Stimulated activated CD4-positive, alpha-beta T cell treated with anti-CD3 and anti-CD28 coated beads, Interleukin-1b, Interleukin-23, amount 100 ng/mL, for 24 hours (primary cell): Measurements from ENCODE around the gene ADPRS.

ENCODE experiments used
- DNase-seq, 4 experiments: peaks; one replicate each; pipeline ENCODE4 v3.0.0-alpha.2; 2020; ENCODE audit warnings: low read depth in 4 of 4, low spot score in 1 of 4

Gene ADPRS

DNA sequence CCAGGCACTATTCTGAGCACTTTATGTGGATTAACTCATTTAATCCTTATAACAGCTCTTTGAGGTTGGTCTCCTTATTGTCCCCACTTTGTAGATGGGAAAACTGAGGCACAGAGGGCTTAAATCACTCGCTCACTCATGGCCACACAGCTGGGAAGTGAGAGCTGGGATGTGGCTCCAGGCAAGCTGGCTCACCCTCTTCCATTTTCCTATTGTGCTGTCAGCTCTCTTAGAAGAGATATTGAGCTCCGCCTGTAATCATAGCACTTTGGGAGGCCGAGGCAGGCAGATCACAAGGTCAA, 40.2 kb downstream of the ADPRS start:
- DNase-seq: no peak

GRCh38 chr1:36132029-36132428, 43.3 kb downstream of the ADPRS start:
- no peak for DNase-seq

DNA sequence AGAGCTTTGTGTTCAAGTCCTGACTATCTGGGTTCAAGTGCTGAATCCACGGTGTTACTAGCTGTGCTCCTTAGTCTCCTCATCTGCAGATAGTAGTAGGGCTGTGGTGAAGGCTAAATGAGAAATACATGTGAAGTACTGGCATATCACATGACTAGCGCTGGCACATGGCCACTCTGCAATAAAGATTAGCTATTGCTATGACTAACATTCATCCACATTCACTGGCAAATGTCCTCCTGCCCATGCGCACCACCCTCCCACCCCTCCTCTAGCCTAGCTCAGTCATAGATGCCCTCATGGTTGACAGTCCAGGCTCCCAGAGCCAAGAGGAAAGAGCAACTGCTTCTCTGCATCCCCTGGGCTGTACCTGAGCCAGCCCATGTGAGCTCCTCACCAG, 44.8 kb downstream of the ADPRS start:
- no peak for DNase-seq

DNA sequence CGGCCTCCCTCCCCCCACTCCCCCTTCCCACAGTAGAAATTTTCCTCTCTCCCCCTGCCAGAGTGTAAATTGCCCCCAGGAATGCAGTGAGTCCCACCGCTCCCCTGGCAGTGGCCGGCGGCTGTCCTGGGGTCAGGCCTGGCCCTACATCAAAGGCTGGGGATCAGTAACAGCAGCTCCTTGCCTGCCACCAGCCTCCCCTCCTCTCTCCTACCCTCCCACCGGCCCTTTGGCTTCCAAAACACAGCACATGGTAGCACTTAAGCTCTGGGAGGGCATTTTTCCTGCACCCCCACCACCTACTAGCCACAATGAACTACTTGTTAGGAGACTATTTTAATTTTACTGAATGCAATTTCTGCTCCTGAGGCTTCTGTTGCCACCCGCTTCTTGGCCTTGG, 45.3 kb downstream of the ADPRS start:
- no peak for DNase-seq

DNA sequence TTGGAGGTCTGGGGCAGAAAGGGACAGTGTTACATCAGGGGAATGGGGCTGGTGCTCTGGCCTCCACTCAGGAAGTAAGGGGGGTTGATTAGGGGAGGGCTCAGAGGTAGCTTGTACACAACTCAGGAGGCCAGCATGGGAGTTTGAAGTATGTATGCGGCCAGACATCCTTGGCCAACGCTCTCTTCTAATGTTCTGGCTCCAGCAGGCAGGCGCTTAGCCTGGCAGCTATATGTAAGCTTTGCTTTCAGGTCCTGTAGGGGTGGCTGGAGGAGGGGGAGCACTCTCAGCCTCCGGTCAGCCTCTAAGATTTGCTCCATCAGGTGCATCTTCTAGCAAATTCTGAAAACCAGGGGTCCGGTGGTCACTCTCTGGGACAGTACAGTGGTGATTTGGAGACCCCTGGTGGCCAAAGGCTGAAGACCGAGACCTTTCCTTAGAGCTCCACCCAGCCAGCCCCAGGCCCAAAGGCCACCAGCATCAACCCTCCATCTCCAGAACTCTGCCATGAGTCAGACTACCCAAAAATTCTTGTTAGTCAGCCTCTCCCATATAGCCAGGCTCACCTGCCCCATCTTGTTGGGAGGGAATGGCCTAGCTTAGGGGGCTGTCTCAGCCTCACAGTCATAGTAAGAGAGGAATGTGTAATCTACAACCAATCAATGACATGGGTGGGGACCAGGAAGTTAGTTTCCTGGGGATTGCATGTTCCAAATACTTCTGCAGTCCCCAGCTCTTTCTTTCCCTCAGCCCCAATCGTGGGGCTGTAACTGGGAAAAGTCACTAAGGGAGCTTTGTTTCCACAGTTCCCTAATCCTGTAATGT, 46.0 kb downstream of the ADPRS start:
- no peak for DNase-seq

DNA sequence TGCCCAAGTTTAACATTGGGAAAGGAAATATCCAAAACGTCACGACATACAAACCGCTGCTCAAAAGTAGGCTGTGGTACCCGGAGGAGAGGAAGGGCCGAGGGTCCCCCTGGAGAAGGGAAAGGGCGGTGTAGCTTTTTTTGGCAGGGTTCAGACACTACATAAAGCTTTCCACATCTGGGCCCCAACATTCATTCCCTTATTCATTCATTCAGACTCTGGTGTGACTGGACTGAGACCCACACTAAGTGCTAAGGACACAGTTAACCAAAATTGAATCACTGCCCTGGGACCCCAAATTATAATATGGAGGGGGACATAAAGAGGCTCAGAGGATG, 46.6 kb downstream of the ADPRS start:
- DNase-seq: no peak

DNA sequence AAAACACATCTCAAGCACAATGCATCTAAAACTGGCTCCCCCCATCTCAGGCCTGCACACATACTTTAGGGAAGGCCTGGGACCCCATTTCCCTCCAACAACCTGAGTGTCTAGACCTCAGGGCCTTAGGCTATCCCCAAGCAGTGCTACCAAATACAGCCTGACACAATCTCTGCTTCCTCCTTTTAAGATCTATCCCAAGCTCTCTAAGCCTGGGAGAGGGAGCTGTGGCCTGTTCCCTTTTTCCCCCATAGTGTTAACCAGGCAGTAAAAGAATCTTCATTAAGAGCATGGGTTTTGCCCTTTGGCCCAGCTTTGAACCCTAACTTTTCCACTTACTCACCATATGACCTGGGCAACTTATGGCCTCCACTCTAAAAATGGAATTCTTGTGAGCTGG, 47.1 kb downstream of the ADPRS start:
- DNase-seq: no peak

DNA sequence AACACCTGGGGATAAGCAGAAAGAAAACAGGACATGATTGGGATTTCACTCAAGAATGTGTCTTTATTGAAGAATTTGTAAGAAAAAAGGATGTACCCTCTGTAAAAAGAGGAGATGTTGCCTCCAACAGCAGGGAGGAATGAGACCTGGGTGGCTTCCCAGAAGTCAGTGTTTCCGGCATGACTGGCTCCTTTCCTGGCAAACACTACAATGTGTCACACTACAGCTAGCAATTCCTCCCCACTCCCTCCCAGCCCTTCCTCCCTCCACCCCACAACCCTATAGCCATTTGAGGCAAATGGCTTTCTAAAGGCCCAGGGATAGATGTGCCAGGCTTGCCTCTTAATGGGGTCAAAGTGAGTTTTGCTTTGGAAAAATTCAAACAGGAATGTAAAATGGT, 47.8 kb downstream of the ADPRS start:
- no peak for DNase-seq

- no peak for DNase-seq
Measured at GRCh38 chr1:36137226-36137625, 48.5 kb downstream of the ADPRS start.

- no peak for DNase-seq
Measured at GRCh38 chr1:36137776-36138175, 49.1 kb downstream of the ADPRS start.

GRCh38 chr1:36139521-36139920, 50.8 kb downstream of the ADPRS start:
- DNase-seq: no peak

DNA sequence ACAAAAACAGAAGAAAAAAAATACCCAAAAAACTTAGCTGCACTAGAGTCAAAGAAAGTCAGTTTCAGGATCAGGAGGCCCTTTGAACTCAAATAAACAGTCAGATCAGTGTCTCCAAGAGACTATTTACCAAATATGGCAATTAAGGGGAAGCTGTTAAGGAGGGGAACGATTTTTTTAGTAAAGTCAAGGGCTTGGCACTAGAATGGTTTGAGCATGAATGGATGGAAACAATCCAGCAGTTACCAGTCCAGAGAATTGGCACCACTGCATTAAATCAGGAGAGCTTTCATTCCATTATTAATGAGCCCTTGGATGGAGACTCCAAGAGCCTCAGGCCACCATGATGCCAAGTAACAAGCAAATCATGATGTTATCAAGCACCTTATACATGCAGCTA, 53.4 kb downstream of the ADPRS start:
- DNase-seq: no peak

DNA sequence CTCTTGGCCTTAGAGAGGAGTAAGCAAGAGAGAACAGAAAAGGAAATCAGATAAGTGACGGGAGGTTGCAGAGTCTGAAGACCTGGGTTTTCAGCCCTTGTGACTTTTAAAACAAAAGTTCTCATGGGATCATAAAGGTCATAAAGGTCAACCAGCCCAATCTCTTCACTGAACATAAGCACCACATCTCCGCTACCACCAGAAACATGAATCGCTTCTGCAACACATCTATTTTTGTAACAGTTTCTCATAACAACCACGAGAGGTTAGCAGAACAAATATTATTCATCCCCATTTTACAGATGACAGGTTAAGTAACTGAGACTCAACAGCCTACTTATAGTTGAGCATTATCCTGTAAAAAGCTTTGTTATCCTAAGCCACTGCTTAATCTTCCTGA, 54.7 kb downstream of the ADPRS start:
- no peak for DNase-seq
